C4-2B (cell line): Measurements from ENCODE around the gene DKK3.

Experiments
- H3K27ac ChIP-seq: fragments of 450-650 bp; 2 replicates; pipeline ENCODE4 v1.5.1; 2017
- CTCF ChIP-seq: fragments of 450-650 bp; conservative IDR thresholded peaks from 2 replicates; pipeline ENCODE4 v1.5.1; 2017; ENCODE audit warnings: mild to moderate bottlenecking
- ZFX ChIP-seq: fragments of 450-650 bp; IDR thresholded peaks from 2 replicates; pipeline ENCODE4 v1.6.1; 2017

Gene DKK3

GRCh38 chr11:11998091-11998781, 10.2 kb downstream of the DKK3 start:
- H3K27ac ChIP-seq: no peak overlapping the region
- TF ChIP-seq ZFX: no peak
- no peak for TF ChIP-seq CTCF

GRCh38 chr11:11997049-11997322, 11.4 kb downstream of the DKK3 start:
- H3K27ac ChIP-seq: no peak overlapping the region
- no peak for TF ChIP-seq ZFX
- TF ChIP-seq CTCF: no peak

- H3K27ac ChIP-seq: no peak overlapping the region
These were observed 11.9 kb downstream of the DKK3 start for GRCh38 chr11:11996321-11997048.

GRCh38 chr11:11995601-11996000, 12.8 kb downstream of the DKK3 start:
- H3K27ac ChIP-seq: no peak overlapping the region
- TF ChIP-seq ZFX (no peak), CTCF (no peak)

More at GRCh38 chr11:11996321-11997048, 11.9 kb downstream of the DKK3 start:
- TF ChIP-seq ZFX: no peak
- TF ChIP-seq CTCF: no peak

GRCh38 chr11:11993839-11994238, 14.6 kb downstream of the DKK3 start:
- TF ChIP-seq ZFX (no peak), CTCF (no peak)
- no peak overlapping the region for H3K27ac ChIP-seq

- TF ChIP-seq ZFX: no peak
- no peak for TF ChIP-seq CTCF
These were observed 15.9 kb downstream of the DKK3 start for GRCh38 chr11:11992257-11993212.

More at GRCh38 chr11:11992257-11993212, 15.9 kb downstream of the DKK3 start:
- no peak overlapping the region for H3K27ac ChIP-seq
